ENCODE results near the gene FAM171A1.

DNA sequence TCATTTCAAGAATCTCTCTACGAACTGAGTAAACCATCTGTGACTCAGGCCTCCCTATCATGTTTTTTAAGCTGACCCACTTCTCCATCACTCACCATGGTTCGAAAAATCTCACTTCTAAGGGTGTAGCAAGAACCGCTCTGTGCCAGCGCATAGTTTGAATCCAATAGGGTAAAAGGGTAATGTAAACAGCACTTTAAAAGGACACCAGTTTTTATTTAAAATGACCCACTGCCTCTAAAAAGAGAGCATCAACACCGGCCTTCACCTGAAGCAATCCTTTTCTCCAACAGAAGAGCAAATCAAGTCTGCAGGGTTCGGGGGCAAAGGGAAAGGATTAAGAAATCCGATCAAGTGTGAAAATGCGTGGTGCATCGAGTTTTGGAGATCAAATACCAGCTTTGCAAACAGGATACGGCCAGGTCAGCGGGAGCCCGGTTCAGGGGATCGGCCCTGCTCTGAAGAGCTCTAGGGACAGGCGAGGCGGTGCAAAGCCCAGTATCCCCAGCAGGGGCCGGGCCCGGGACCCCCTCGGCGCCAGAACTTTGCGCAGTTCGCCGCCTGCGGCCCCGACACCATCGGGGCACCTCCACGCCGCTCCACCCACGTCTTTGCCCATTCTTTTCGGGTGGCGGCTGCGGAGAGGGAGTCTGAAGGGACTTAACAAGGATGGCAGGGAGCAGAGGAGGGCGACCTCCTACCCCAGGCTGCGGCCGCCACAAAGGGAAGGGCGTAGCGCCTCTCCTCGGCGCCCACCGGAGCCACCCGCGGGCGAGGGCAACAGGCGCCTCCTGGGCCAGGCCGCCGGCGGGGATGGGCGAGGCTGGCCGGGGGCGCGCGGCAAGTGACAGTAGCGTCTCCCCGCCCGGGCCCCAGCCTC is 203.4 kb downstream of the FAM171A1 start:
- TF ChIP-seq, protein P1, sequence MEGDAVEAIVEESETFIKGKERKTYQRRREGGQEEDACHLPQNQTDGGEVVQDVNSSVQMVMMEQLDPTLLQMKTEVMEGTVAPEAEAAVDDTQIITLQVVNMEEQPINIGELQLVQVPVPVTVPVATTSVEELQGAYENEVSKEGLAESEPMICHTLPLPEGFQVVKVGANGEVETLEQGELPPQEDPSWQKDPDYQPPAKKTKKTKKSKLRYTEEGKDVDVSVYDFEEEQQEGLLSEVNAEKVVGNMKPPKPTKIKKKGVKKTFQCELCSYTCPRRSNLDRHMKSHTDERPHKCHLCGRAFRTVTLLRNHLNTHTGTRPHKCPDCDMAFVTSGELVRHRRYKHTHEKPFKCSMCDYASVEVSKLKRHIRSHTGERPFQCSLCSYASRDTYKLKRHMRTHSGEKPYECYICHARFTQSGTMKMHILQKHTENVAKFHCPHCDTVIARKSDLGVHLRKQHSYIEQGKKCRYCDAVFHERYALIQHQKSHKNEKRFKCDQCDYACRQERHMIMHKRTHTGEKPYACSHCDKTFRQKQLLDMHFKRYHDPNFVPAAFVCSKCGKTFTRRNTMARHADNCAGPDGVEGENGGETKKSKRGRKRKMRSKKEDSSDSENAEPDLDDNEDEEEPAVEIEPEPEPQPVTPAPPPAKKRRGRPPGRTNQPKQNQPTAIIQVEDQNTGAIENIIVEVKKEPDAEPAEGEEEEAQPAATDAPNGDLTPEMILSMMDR (IDR thresholded peaks at IDR 0.05; ENCODE audit: extremely low read depth in 1 of 2, insufficient read depth in 1 of 2, low read depth in 1 of 2, low read length in 2 of 2): peak; percentile 60 to 82
- TF ChIP-seq POLR2A (IDR thresholded peaks at IDR 0.05; ENCODE audit: low read depth, low read length): no peak

Data from endothelial cell of umbilical vein (primary cell).